ENCODE results near the gene SNX8.
"Not testable (repeated sequence)": the region's sequence is repeated elsewhere in the genome, so short reads cannot be mapped to it uniquely, and the experiment has no call there.

The SNX8 gene, protein sequence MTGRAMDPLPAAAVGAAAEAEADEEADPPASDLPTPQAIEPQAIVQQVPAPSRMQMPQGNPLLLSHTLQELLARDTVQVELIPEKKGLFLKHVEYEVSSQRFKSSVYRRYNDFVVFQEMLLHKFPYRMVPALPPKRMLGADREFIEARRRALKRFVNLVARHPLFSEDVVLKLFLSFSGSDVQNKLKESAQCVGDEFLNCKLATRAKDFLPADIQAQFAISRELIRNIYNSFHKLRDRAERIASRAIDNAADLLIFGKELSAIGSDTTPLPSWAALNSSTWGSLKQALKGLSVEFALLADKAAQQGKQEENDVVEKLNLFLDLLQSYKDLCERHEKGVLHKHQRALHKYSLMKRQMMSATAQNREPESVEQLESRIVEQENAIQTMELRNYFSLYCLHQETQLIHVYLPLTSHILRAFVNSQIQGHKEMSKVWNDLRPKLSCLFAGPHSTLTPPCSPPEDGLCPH

GRCh38 chr7:2314209-2314955, at the start of gene SNX8:
Gene SNX8, minus strand, starts transcription at chr7:2314441. Its CDS starts 20 bp downstream, at chr7:2314421.
- peak; percentile 90 for DNase-seq (ENCODE audit: low read depth)

DNA sequence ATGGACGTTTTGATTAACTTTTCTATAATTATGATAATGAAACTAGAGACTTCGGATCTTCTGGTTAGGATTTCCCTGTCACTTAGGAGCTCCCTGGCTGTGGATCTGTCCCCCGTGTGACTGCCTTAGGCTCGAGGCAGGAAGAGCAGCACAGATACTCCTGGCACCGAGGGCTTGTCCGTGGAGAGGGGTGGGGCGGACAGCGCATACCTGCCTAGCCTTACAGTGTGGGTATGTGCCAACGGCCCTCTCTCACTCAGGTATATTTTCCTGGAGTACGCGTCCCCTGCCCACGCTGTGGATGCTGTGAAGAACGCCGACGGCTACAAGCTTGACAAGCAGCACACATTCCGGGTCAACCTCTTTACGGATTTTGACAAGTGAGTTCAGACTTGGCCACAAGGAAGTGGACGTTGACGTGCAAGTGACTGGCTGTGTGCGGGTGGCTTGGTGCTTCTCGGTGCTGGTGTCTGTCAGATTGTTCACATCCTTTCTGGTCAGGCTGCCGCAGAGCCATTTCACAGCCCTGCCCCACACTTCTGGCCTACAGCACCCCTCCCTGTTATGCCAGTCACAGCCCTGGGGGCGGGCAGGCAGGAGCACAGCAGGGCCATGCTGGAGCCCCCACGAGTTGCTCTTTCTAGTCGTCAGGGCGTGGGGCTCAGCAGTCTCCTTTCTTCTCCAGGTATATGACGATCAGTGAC, 48.3 kb upstream of the SNX8 start:
- no peak for DNase-seq (ENCODE audit: low read depth)

GRCh38 chr7:2360796-2361195, 46.6 kb upstream of the SNX8 start:
- DNase-seq (ENCODE audit: low read depth) = no peak

DNA sequence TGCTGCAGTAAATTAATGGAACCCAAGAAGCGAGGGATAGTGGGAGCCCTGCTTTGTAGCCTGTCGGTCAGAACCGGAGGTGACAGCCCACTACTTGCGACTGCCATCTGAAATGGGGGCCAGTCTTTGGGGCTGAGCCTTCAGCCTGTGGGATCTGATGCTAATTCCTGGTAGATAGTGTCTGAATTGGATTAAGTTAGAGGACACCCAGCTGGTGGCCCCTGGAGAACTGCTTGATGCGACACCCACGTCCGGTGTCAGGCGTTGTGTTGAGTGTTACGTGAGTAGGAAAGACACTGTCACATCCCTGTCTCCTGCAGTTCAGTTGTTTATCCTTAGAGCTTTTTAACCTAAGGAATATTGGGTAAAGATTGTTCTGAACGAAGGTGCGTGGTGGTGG, 45.4 kb upstream of the SNX8 start:
- DNase-seq (ENCODE audit: low read depth) = no peak

DNA sequence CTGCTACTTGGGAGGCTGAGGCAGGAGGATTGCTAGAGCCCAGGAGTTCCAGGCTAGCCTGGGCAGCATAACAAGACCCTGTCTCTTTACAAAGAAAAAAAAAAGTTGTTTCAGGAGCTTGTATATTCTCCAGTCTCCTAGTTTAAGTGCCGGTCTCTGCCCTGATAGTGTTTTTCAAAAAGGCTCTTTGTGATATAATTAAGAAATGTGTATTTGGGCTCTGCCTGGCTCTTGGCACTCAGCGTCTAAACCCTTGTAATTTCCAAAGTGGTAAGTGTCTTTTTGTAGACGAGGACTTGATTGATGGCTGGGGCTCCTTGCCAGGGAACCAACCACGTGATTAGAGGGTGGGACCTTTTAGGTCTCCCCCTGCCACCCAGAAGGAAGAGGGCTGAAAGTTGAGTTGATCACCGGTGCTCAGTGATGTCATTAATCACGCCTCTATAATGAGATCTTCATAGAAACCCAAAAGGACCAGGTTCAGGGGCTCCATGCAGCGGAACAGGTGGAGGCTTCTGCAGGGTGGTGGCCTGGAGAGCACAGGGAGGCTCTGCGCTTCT, 44.8 kb upstream of the SNX8 start:
- DNase-seq (ENCODE audit: low read depth) = no peak

GRCh38 chr7:2357571-2357970, 43.3 kb upstream of the SNX8 start:
- no peak for DNase-seq (ENCODE audit: low read depth)

DNA sequence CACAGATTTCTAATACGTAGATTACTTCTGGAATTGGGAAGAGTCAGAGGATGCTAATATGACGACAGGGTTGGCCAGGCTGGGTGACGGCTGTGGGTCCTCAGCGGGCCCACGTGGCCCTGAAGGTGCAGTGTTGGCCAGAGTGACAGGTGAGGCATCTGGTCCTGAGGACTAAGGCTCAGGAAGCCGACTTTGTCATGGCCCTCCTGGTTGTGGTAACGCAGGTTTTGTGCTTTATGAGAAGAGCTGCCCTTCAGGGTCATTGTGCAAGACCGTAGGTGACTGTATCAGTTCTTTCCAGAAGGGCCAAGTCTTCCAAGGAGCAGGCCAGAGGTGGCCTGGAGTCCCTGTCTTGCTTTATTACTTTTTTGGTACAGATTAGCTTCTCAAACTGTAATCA, 42.9 kb upstream of the SNX8 start:
- DNase-seq (ENCODE audit: low read depth) = no peak

GRCh38 chr7:2355705-2356008, 41.4 kb upstream of the SNX8 start:
- DNase-seq (ENCODE audit: low read depth) = no peak

DNA sequence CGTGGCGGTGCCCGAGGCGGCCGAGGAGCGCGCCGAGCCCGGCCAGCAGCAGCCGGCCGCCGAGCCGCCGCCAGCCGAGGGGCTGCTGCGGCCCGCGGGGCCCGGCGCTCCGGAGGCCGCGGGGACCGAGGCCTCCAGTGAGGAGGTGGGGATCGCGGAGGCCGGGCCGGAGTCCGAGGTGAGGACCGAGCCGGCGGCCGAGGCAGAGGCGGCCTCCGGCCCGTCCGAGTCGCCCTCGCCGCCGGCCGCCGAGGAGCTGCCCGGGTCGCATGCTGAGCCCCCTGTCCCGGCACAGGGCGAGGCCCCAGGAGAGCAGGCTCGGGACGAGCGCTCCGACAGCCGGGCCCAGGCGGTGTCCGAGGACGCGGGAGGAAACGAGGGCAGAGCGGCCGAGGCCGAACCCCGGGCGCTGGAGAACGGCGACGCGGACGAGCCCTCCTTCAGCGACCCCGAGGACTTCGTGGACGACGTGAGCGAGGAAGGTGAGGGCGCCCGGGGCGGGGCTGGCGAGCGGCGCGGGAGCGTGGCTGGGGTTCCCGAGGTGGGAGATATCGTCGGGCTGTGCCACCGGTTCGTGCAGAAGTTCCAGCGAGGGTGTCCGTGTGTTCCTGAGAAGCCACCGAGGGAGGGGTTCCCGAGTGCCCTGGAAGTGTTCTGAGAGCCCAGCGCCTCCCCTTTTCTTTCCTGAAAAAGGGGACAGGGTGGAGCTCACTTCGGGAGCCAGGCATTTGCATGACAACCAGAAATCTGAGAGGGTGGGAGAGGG, 40.9 kb upstream of the SNX8 start:
- no peak for DNase-seq (ENCODE audit: low read depth)

GRCh38 chr7:2354186-2354938, 40.1 kb upstream of the SNX8 start, which contains the start of gene EIF3B:
Gene EIF3B, plus strand, starts transcription at chr7:2354827. Its CDS starts 95 bp downstream, at chr7:2354922.
- peak; percentile 80 for DNase-seq (ENCODE audit: low read depth)

DNA sequence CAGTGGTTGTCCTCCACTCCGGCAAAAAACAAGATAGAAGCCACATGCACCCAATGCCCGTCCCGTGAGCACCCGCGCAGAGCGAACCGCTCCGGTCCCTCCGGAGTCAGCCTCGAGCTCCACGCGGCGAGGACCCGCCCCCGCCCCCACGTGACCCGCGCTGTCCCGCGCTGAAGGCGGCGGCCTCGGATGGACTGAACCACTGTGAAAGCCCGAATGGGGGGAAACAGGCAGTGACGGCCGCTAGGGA, 39.6 kb upstream of the SNX8 start:
- peak; percentile 79 for DNase-seq (ENCODE audit: low read depth)

DNA sequence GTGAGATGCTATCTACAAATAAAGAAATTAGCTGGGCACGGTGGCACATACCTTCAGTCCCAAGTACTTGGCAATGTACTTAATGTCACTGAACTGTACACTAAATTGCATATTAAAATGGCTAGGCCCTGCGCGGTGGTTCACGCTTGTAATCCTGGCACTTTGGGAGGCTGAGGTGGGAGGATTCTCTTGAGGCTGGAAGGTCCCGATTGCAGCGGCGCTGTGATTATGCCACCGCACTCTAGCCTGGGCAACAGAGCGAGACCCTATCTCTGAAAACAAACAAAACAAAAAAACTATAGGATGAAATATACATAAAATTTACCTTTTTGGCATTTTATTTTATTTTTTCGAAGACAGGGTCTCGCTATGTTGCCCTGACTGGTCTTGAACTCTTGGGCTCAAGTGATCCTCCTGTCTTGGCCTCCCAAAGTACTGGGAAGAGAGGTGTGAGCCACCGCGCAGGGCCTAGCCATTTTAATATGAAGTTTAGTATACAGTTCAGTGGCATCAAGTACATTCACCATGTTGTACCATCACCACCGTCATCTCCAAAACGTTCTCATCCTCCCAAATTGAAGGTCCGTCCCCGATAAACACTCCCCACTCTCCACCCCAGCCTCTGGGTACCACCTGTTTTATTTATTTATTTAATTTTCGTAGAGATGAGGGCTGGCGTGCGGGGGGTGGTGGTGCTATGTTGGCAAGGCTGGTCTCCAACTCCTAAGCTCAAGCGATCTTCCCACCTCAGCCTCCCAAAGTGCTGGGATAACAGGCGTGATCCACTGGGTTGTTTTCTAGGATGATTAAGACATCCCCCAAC, 39.1 kb upstream of the SNX8 start:
- no peak for DNase-seq (ENCODE audit: low read depth)

- no peak for DNase-seq (ENCODE audit: low read depth)
Measured at GRCh38 chr7:2350861-2351260, 36.6 kb upstream of the SNX8 start.

GRCh38 chr7:2350055-2350454, 35.8 kb upstream of the SNX8 start:
- no peak for DNase-seq (ENCODE audit: low read depth)

- DNase-seq (ENCODE audit: low read depth) = not testable (repeated sequence)
Measured at GRCh38 chr7:2347351-2348063, 33.3 kb upstream of the SNX8 start.

- DNase-seq (ENCODE audit: low read depth) = no peak
Measured at GRCh38 chr7:2336626-2337299, 22.5 kb upstream of the SNX8 start.

- not testable (repeated sequence) for DNase-seq (ENCODE audit: low read depth)
Measured at GRCh38 chr7:2332606-2333231, 18.5 kb upstream of the SNX8 start.

DNA sequence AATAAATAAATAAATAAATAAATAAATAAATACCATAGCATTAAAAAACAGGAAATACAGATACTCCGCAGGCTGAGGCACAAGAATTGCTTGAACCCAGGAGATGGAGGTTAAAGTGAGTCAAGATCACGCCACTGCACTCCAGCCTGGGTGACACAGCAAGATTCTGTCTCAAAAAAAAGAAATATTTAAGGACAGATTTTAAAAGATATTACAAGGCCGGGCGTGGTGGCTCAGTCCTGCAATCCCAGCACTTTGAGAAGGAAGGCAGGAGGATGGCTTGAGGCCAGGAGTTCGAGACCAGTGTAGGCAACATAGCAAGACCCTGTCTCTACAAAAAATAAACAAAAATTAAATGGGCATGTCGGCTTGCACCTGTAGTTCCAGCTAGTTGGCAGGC, 17.5 kb upstream of the SNX8 start:
- no peak for DNase-seq (ENCODE audit: low read depth)

GRCh38 chr7:2330493-2330892, 16.3 kb upstream of the SNX8 start:
- no peak for DNase-seq (ENCODE audit: low read depth)
